IMR-90 (cell line): Measurements from ENCODE around the gene GPATCH8. TPM values are rescaled to one million over a fixed set of nuclear protein-coding genes. Genes with fewer than 3 reads are reported as not detected.
A peak's percentile ranks its signal among the peaks of the same experiment; 100 is the strongest.

Experiments used
- ATAC-seq: fragments of 200-7000 bp; cut with Tn5 transposase; 2 replicates; pipeline ENCODE4 v1.9.1; 2020; ENCODE audit warnings: low read depth, mild to moderate bottlenecking, moderate library complexity
- BruUV-seq: library from RNA; stranded (reverse); fragments of 400-500 nt; replicated peaks from 2 replicates; lab custom pipeline; 2021; lab: Mats Ljungman, UMichigan
- CTCF ChIA-PET: fragments of 300-600 bp; formaldehyde crosslinking; extraction: SDS; loops from one replicate; lab custom pipeline; 2021; ENCODE audit warnings: antibody characterized with exemption; lab: Yijun Ruan, JAX
- POLR2A ChIA-PET: fragments of 300-600 bp; sonication (Branson Sonifier 250); formaldehyde crosslinking; loops from one replicate; lab custom pipeline; 2022; ENCODE audit warnings: antibody characterized with exemption; ENCODE audit not compliant: unreplicated experiment; lab: Charles Lee
- DNase-seq: peaks from one replicate; pipeline ENCODE4 v3.0.0; 2013
- H2AFZ ChIP-seq: replicated peaks from 2 replicates; pipeline ENCODE3; 2013; ENCODE audit warnings: low read length, mild to moderate bottlenecking; ENCODE audit not compliant: poor library complexity
- H2AK5ac ChIP-seq: 2 replicates; pipeline ENCODE4 v1.6.1; 2013; ENCODE audit warnings: low read depth, low read length, inconsistent platforms
- H2AK9ac ChIP-seq: replicated peaks from 2 replicates; pipeline ENCODE3; 2013; ENCODE audit warnings: mild to moderate bottlenecking, low read depth, low read length, moderate library complexity; ENCODE audit not compliant: poor library complexity
- H2BK120ac ChIP-seq: 2 replicates; pipeline ENCODE4 v1.6.1; 2013; ENCODE audit warnings: low read depth, low read length, inconsistent platforms
- H2BK15ac ChIP-seq: 3 replicates; pipeline ENCODE4 v1.6.1; 2013; ENCODE audit warnings: low read depth, low read length, inconsistent platforms
- H2BK20ac ChIP-seq: 2 replicates; pipeline ENCODE4 v1.6.1; 2013; ENCODE audit warnings: low read depth, mild to moderate bottlenecking, inconsistent platforms, low read length, moderate library complexity
- H2BK5ac ChIP-seq: 2 replicates; pipeline ENCODE4 v1.6.1; 2013; ENCODE audit warnings: mild to moderate bottlenecking, low read depth, low read length, inconsistent platforms; ENCODE audit not compliant: poor library complexity, severe bottlenecking
- H3K14ac ChIP-seq: replicated peaks from 2 replicates; pipeline ENCODE4 v1.6.1; 2013; ENCODE audit warnings: low read depth, low read length, inconsistent platforms
- H3K18ac ChIP-seq: 2 replicates; pipeline ENCODE4 v1.6.1; 2013; ENCODE audit warnings: low read depth, low read length, control low read depth
- H3K23ac ChIP-seq: 2 replicates; pipeline ENCODE4 v1.6.1; 2013; ENCODE audit warnings: low read depth, low read length, inconsistent platforms
- H3K27ac ChIP-seq: 2 replicates; pipeline ENCODE4 v1.5.1; 2013; ENCODE audit warnings: mild to moderate bottlenecking, control low read depth, low read length; ENCODE audit not compliant: insufficient read depth
- H3K27me3 ChIP-seq: 2 replicates; pipeline ENCODE4 v1.6.1; 2013; ENCODE audit warnings: low read length; ENCODE audit not compliant: control insufficient read depth, insufficient read depth
- H3K36me3 ChIP-seq: 2 replicates; pipeline ENCODE4 v1.6.1; 2013; ENCODE audit warnings: low read length, mixed read lengths; ENCODE audit not compliant: control insufficient read depth, insufficient read depth
- H3K4ac ChIP-seq: 2 replicates; pipeline ENCODE4 v1.6.1; 2013; ENCODE audit warnings: low read depth, low read length, inconsistent platforms
- H3K4me1 ChIP-seq: 2 replicates; pipeline ENCODE4 v1.6.1; 2013; ENCODE audit warnings: low read length, mixed read lengths; ENCODE audit not compliant: control insufficient read depth, insufficient read depth
- H3K4me2 ChIP-seq: 2 replicates; pipeline ENCODE4 v1.6.1; 2013; ENCODE audit warnings: low read depth, mild to moderate bottlenecking, control low read depth, low read length, moderate library complexity
- H3K4me3 ChIP-seq: 2 replicates; pipeline ENCODE4 v1.5.1; 2013; ENCODE audit warnings: low read depth, mild to moderate bottlenecking, control low read depth, low read length, moderate library complexity; ENCODE audit not compliant: insufficient read depth
- H3K56ac ChIP-seq: 2 replicates; pipeline ENCODE4 v1.6.1; 2013; ENCODE audit warnings: low read length, inconsistent platforms; ENCODE audit not compliant: insufficient read depth; ENCODE audit errors: extremely low read depth
- H3K79me1 ChIP-seq, 2 experiments: 2 replicates each; pipeline ENCODE4 v1.6.1; 2013; ENCODE audit warnings: low read length in 2 of 2, inconsistent platforms in 1 of 2, low read depth in 1 of 2
- H3K9ac ChIP-seq: 2 replicates; pipeline ENCODE4 v1.6.1; 2013; ENCODE audit warnings: low read depth, low read length, control low read depth
- H3K9me1 ChIP-seq: 2 replicates; pipeline ENCODE4 v1.6.1; 2013; ENCODE audit warnings: low read length, inconsistent platforms; ENCODE audit not compliant: insufficient read depth
- H3K9me3 ChIP-seq: 2 replicates; pipeline ENCODE4 v1.6.1; 2013; ENCODE audit warnings: low read length; ENCODE audit not compliant: control insufficient read depth, insufficient read depth
- H4K20me1 ChIP-seq: 2 replicates; pipeline ENCODE4 v1.6.1; 2013; ENCODE audit warnings: low read length, inconsistent platforms; ENCODE audit not compliant: insufficient read depth
- H4K5ac ChIP-seq: 2 replicates; pipeline ENCODE4 v1.6.1; 2013; ENCODE audit warnings: mild to moderate bottlenecking, low read depth, low read length, control low read depth
- H4K8ac ChIP-seq, 2 experiments: 2 replicates each; pipeline ENCODE4 v1.6.1; 2013; ENCODE audit warnings: low read depth in 2 of 2, low read length in 2 of 2, control low read depth in 1 of 2, inconsistent platforms in 1 of 2
- H4K91ac ChIP-seq: 2 replicates; pipeline ENCODE4 v1.6.1; 2013; ENCODE audit warnings: low read depth, low read length, inconsistent platforms; ENCODE audit not compliant: insufficient read depth
- BHLHE40 ChIP-seq: fragments of 150-350 bp; IDR thresholded peaks from 2 replicates; pipeline ENCODE4 v1.6.1; 2016; ENCODE audit warnings: mild to moderate bottlenecking, low read depth, low read length
- WGBS, 2 experiments: methylation state at CpG; one replicate each; pipeline versions ENCODE4 v1.1.5 to v1.1.7; 2013; ENCODE audit warnings: missing lambda C conversion rate in 2 of 2; ENCODE audit not compliant: insufficient read length in 1 of 2; ENCODE audit errors: extremely low coverage in 2 of 2; 5-methylcytosine and 5-hydroxymethylcytosine counted together
- dilution Hi-C: fragments of 300-500 bp; cut with HindIII; formaldehyde crosslinking; loops from one replicate; pipeline ENCODE4 v1.14.3; 2018; ENCODE audit warnings: low sequenced_read_pairs; ENCODE audit not compliant: unreplicated experiment
- in situ Hi-C: fragments of 300-500 bp; cut with MboI; formaldehyde crosslinking; loops from 3 replicates; pipeline ENCODE4 v1.14.3; 2019; ENCODE audit warnings: low sequenced_read_pairs, inconsistent platforms, mixed read lengths
- intact Hi-C: fragments of 100-400 bp; cut with micrococcal nuclease; formaldehyde crosslinking; loops from 2 replicates; pipeline ENCODE4 v1.10.0; 2022
- polyA plus RNA-seq, 3 experiments: library from polyadenylated mRNA; depleted of rRNA; stranded (reverse); fragments of >200 nt; gene quantifications; 2 replicates each; pipeline ENCODE4 v1.2.3, GENCODE V29; 2012; ENCODE audit warnings: low replicate concordance in 1 of 3
- total RNA-seq: library from RNA; depleted of rRNA; stranded (reverse); fragments of >200 nt; gene quantifications from 2 replicates; pipeline ENCODE4 v1.2.3, GENCODE V29; 2012

Gene GPATCH8
- total and polyA plus RNA-seq, 2 of the 4 experiments (the other 2 are of a cell fraction) = 8.8 to 13.2 TPM

DNA sequence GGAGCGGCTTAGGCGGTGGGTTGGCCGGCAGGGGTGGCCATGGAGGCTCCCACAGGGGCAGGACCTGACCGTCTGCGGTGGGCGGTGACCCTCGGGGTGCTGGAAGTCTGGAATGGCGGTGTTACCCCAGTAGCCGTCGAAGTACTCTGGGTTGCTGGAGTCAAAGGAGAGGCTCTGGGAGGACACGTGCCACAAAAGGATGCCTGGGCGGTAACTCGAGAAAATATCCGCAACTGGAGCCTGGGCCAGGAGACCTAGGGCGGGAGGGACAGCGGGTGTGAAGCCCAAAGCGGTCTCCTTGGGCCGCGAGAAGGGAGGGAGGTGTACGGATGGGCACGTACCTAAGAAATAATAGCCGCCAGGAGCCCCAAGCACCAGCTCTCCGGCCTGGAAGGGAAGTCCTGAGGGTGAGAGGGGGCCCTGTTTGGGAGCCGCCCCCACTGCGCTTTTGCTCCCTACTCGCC, 118.4 kb downstream of the GPATCH8 start:
- Histone ChIP-seq H3K9ac (peak overlapping the region; percentile 22; the same call in 1 of the 2 replicates), H2BK120ac (no peak overlapping the region), H4K5ac (peak overlapping the region; percentile 11; the same call in 1 of the 2 replicates), H3K4me2 (peak overlapping the region; percentile 68), H3K27me3 (peaks cover 33% of the 10 kb centered on the region), H2AK5ac (no peak overlapping the region), H4K20me1 (0 out of 2 replicates have a peak, but pooled peaks cover 3% of the 10 kb centered on the region), H3K4me3 (peak overlapping the region; percentile 50), H3K56ac (no peak overlapping the region), H3K9me3 (no peaks in the 10 kb centered on the region; the same call in 1 of the 2 replicates), H3K4me1 (peaks cover 2% of the 10 kb centered on the region; the same call in 1 of the 2 replicates), H4K8ac (peak overlapping the region in 1 of 2 experiments; percentile 74; a peak in 1 of 4 replicates), H3K18ac (no peak overlapping the region), H4K91ac (no peak overlapping the region), H3K79me1 (no peaks in the 10 kb centered on the region), H2BK20ac (no peak overlapping the region), H2BK5ac (no peak overlapping the region), H3K14ac (no peak overlapping the region), H2BK15ac (no peak overlapping the region), H3K9me1 (no peaks in the 10 kb centered on the region), H2AFZ (peak overlapping the region; percentile 85), H2AK9ac (peak overlapping the region; percentile 47), H3K27ac (no peak overlapping the region), H3K4ac (no peak overlapping the region), H3K23ac (no peak overlapping the region), H3K36me3 (no peaks in the 10 kb centered on the region)
- WGBS, 2 experiments = 8% methylated on average over 5 of the region's 26 CpGs; no CpG with 5 or more reads in 1 of the 2 experiments
- dilution Hi-C loops = no loop called here
- ChIA-PET POLR2A (no interaction called here), CTCF (interaction anchor here (0.7 to 1.0 kb wide), 2 partner anchors 9 to 21 kb away, joined by 3 read pairs; partner anchors contain the start of gene FAM171A2)
- DNase-seq = no peak
- in situ Hi-C loops = no loop called here
- no TSS peak for BruUV-seq
- peak; percentile 31 for ATAC-seq
- TF ChIP-seq BHLHE40 = no peak
- intact Hi-C loops = no loop called here
